ENCODE results near the gene FRRS1. TPM values are rescaled to one million over a fixed set of nuclear protein-coding genes. Genes with fewer than 3 reads are reported as not detected.

FRRS1 gene
- total and polyA plus RNA-seq, 2 experiments from 2014 or later: 0.13 to 3.9 TPM

GRCh38 chr1:99702221-99702620 is 64.2 kb downstream of the FRRS1 start:
- H3K9me2 ChIP-seq (ENCODE audit: insufficient read depth): no peaks in the 10 kb centered on the region
- no peaks in the 10 kb centered on the region for H3F3A ChIP-seq (ENCODE audit: insufficient read depth)
- H3K4me3 ChIP-seq: no peak overlapping the region
- no peak overlapping the region for H2AFZ ChIP-seq
- H3K9ac ChIP-seq: no peak overlapping the region
- no peaks in the 10 kb centered on the region for H3K79me2 ChIP-seq (ENCODE audit: insufficient read depth)
- no peaks in the 10 kb centered on the region for H3K9me3 ChIP-seq (ENCODE audit: low read depth)
- H3K27ac ChIP-seq: no peak overlapping the region
- in situ Hi-C loops (cut with MboI): loop anchor here (25.0 kb wide), 1 partner anchor 915 kb away; no protein-coding TSS in a partner anchor
- TF ChIP-seq EZH2 (IDR thresholded peaks at IDR 0.05; ENCODE audit: insufficient read depth, poor library complexity, severe bottlenecking) (no peak), EZH2phosphoT487 (IDR thresholded peaks at IDR 0.05; ENCODE audit: insufficient read depth, low read depth) (no peak)
- H3K36me3 ChIP-seq (ENCODE audit: low read depth): no peaks in the 10 kb centered on the region
- H3K4me2 ChIP-seq (ENCODE audit: unreplicated experiment): no peak overlapping the region
- no peaks in the 10 kb centered on the region for H3K27me3 ChIP-seq (replicated peaks; ENCODE audit: insufficient read depth)
- H4K20me1 ChIP-seq (ENCODE audit: insufficient read depth): no peaks in the 10 kb centered on the region
- peaks cover 3% of the 10 kb centered on the region; the same call in 1 of the 2 replicates for H3K4me1 ChIP-seq (ENCODE audit: insufficient read depth)
- DNase-seq: no peak

GRCh38 chr1:99700020-99700419 is 66.4 kb downstream of the FRRS1 start:
- Histone ChIP-seq H3K4me1 (ENCODE audit: insufficient read depth) (peaks cover 3% of the 10 kb centered on the region; the same call in 1 of the 2 replicates), H3K9me3 (ENCODE audit: low read depth) (no peaks in the 10 kb centered on the region), H3K36me3 (ENCODE audit: low read depth) (no peaks in the 10 kb centered on the region), H2AFZ (no peak overlapping the region), H3K27ac (no peak overlapping the region), H3F3A (ENCODE audit: insufficient read depth) (no peaks in the 10 kb centered on the region), H4K20me1 (ENCODE audit: insufficient read depth) (no peaks in the 10 kb centered on the region), H3K27me3 (replicated peaks; ENCODE audit: insufficient read depth) (no peaks in the 10 kb centered on the region), H3K9me2 (ENCODE audit: insufficient read depth) (no peaks in the 10 kb centered on the region), H3K4me2 (ENCODE audit: unreplicated experiment) (no peak overlapping the region), H3K9ac (no peak overlapping the region), H3K79me2 (ENCODE audit: insufficient read depth) (no peaks in the 10 kb centered on the region), H3K4me3 (no peak overlapping the region)
- 88 to 90% methylated on average over 3 of the region's 3 CpGs for WGBS, 2 experiments (ENCODE audit: low coverage in 1 of 2, low lambda C conversion rate in 2 of 2, missing lambda C conversion rate in 2 of 2)
- no peak for TF ChIP-seq EZH2 (IDR thresholded peaks at IDR 0.05; ENCODE audit: insufficient read depth, poor library complexity, severe bottlenecking)
- no peak for TF ChIP-seq EZH2phosphoT487 (IDR thresholded peaks at IDR 0.05; ENCODE audit: insufficient read depth, low read depth)
- in situ Hi-C loops (cut with MboI): loop anchor here (25.0 kb wide), 1 partner anchor 913 kb away; no protein-coding TSS in a partner anchor
- no peak for DNase-seq

DNA sequence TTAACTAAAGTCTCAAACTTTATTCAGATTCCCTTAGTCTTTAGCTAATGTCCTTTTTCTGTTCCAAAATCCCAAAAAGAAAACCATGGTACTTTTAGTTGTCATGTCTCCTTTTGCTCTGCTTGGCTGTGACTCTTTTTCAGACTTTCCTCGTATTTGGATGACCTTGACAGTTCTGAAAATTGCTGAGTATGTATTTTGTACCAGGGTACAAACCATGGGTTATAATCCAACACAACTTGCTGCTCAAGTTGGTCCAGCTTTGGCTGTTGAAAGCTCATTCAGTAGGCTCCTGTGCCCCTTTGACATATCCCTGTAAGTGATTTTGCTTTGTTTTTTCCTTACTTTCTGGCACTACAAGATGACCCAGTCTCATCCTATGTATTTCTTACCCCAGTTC is 68.9 kb downstream of the FRRS1 start:
- WGBS, 2 experiments (ENCODE audit: low coverage in 1 of 2, low lambda C conversion rate in 2 of 2, missing lambda C conversion rate in 2 of 2): 19 to 26% methylated on average over 1 of the region's 1 CpG
- TF ChIP-seq EZH2 (IDR thresholded peaks at IDR 0.05; ENCODE audit: insufficient read depth, poor library complexity, severe bottlenecking): no peak
- TF ChIP-seq EZH2phosphoT487 (IDR thresholded peaks at IDR 0.05; ENCODE audit: insufficient read depth, low read depth): no peak
- H4K20me1 ChIP-seq (ENCODE audit: insufficient read depth): no peaks in the 10 kb centered on the region
- H3K27me3 ChIP-seq (replicated peaks; ENCODE audit: insufficient read depth): no peaks in the 10 kb centered on the region
- DNase-seq: no peak
- no peak overlapping the region for H3K9ac ChIP-seq
- in situ Hi-C loops (cut with MboI): loop anchor here (10.0 to 25.0 kb wide), 2 partner anchors 210 to 523 kb away; no protein-coding TSS in a partner anchor
- H3K36me3 ChIP-seq (ENCODE audit: low read depth): no peaks in the 10 kb centered on the region
- H3K4me3 ChIP-seq: no peak overlapping the region
- H2AFZ ChIP-seq: no peak overlapping the region
- H3K9me3 ChIP-seq (ENCODE audit: low read depth): no peaks in the 10 kb centered on the region
- H3K4me2 ChIP-seq (ENCODE audit: unreplicated experiment): no peak overlapping the region
- H3K27ac ChIP-seq: no peak overlapping the region
- H3K79me2 ChIP-seq (ENCODE audit: insufficient read depth): no peaks in the 10 kb centered on the region
- no peaks in the 10 kb centered on the region for H3F3A ChIP-seq (ENCODE audit: insufficient read depth)
- no peaks in the 10 kb centered on the region for H3K9me2 ChIP-seq (ENCODE audit: insufficient read depth)
- H3K4me1 ChIP-seq (ENCODE audit: insufficient read depth): peaks cover 3% of the 10 kb centered on the region; the same call in 1 of the 2 replicates

GRCh38 chr1:99696616-99697015 is 69.8 kb downstream of the FRRS1 start:
- in situ Hi-C loops (cut with MboI): loop anchor here (10.0 to 25.0 kb wide), 2 partner anchors 209 to 522 kb away; no protein-coding TSS in a partner anchor
- WGBS, 2 experiments (ENCODE audit: low coverage in 1 of 2, low lambda C conversion rate in 2 of 2, missing lambda C conversion rate in 2 of 2): 67 to 78% methylated on average over 2 of the region's 2 CpGs
- Histone ChIP-seq H4K20me1 (ENCODE audit: insufficient read depth) (no peaks in the 10 kb centered on the region), H3K27me3 (replicated peaks; ENCODE audit: insufficient read depth) (no peaks in the 10 kb centered on the region), H3K27ac (no peak overlapping the region), H3K4me2 (ENCODE audit: unreplicated experiment) (no peak overlapping the region), H3K9me3 (ENCODE audit: low read depth) (no peaks in the 10 kb centered on the region), H3K36me3 (ENCODE audit: low read depth) (no peaks in the 10 kb centered on the region), H3K4me1 (ENCODE audit: insufficient read depth) (no peaks in the 10 kb centered on the region), H3K4me3 (no peak overlapping the region), H3K9ac (no peak overlapping the region), H2AFZ (no peak overlapping the region), H3K79me2 (ENCODE audit: insufficient read depth) (no peaks in the 10 kb centered on the region), H3F3A (ENCODE audit: insufficient read depth) (no peaks in the 10 kb centered on the region), H3K9me2 (ENCODE audit: insufficient read depth) (no peaks in the 10 kb centered on the region)
- TF ChIP-seq EZH2 (IDR thresholded peaks at IDR 0.05; ENCODE audit: insufficient read depth, poor library complexity, severe bottlenecking) (no peak), EZH2phosphoT487 (IDR thresholded peaks at IDR 0.05; ENCODE audit: insufficient read depth, low read depth) (no peak)
- DNase-seq: no peak

All from GM23248 (cell line).